ENCODE data around the gene SORCS2.
"Not testable (repeated sequence)": the region's sequence is repeated elsewhere in the genome, so short reads cannot be mapped to it uniquely, and the experiment has no call there.

SORCS2 gene

DNA sequence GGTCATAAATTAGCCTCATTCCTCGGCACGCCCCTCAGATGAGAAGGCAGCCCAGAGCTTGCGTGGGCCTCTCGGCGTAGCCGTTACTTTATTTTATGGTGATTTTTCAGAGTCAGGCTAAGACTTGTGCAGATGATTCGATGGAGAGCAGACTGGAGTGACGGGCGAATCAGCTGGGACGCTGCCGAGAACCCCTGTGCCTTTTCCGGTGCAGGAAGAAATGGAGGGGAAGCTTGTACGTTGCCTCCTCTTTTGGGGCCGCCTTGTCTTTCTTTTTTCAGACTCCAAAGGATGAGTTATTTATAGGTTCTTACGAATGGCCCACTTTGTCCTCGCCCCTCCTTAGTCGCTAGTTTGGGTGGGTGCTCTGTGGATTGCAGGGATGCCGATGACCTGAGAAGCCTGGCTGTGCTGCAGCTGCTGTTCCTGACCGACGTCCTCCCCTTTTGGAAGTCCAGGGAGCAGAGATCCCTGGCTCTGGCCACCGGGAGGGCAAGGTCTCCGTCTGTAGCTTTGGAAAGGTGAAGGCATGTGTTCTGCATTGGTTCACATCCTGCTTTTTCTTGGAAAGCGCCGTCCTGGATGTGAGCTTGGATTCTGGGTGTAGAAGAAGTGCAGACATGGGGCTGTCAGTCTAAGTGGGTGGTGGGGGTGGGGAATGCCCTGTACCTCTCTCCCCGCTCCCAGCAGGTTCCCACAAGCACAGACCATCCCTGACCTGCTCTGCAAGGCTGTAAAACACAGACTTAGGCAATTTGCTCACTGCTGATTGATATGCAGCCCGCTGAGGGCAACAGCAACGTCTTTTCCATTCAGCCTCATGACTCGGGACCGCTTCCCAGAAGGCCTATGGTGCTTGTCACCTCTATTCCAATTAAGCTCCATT lies 9.3 kb downstream of the SORCS2 start:
- no peak for DNase-seq

DNA sequence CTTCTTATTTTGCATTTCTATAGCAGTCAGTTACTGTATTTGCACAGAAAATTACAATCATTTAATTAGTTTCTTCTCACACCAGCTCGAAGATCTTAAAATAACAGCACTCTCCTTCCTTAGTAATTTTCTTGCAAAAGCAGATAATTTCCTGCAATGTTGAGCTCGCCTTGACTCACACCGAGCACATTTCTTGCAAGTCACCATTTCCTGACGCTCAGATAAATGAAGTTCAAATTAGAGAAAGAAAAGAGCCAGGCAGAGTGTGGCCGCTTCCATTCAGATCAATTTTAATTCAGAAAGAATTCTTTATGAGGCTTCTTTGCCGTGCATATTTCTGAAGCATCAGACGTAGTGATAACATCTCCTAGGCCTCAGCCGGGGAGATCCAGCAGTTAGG lies 10.1 kb downstream of the SORCS2 start:
- DNase-seq, result no peak

DNA sequence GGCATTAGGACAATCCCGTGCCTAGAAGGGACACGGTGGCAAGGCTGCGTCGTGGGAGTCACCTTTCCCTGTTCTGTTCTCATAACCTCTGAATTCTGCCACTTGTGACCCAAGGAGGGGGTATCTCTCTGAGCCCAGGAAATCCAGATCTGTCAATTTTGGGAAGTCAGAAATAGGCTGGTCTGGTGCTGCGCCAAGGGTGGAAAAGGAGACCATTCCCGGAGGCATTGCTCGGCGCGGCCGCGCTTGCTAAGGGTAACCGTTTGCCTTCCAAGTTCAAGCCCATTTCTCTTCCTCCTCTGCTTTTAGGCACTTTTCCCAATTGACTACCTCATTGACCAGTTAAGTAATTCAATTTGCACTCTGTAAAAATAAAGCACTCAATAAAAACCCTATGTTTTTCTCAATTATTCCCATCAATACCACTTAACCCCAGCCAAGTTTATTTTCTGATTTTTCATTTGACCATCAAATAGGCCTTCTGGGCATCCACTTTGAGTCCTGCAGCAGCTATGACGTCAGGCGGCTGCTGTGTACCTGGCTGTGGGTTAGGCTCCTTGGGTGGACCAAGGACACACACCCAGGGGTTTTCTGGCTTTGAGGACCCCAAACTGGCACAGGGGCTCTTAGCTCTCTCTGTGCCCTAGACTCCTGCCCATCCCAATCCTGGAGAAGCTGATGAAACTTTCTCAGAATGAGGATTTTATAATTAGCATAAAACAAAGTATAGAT lies 12.5 kb downstream of the SORCS2 start:
- DNase-seq, result no peak

DNA sequence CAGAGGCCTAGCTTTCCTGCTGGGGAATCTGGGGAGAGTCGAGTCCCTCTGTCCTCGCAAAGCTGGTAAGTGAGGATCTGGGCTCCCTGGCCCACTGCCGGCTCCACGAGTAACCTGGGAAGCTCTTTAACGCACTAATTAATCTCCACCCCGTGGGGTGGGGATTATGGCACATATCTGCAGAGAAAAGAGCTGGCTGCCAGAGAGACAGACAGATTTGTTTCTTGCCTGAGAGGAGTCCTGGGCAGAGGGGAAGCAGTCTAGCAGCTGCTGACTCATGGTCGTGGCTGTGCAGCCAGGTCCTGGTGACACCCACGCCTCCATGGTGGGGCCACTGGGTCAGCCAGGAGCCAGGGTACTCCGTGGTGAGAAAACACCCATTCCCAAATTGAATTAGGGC lies 14.0 kb downstream of the SORCS2 start:
- no peak for DNase-seq

DNA sequence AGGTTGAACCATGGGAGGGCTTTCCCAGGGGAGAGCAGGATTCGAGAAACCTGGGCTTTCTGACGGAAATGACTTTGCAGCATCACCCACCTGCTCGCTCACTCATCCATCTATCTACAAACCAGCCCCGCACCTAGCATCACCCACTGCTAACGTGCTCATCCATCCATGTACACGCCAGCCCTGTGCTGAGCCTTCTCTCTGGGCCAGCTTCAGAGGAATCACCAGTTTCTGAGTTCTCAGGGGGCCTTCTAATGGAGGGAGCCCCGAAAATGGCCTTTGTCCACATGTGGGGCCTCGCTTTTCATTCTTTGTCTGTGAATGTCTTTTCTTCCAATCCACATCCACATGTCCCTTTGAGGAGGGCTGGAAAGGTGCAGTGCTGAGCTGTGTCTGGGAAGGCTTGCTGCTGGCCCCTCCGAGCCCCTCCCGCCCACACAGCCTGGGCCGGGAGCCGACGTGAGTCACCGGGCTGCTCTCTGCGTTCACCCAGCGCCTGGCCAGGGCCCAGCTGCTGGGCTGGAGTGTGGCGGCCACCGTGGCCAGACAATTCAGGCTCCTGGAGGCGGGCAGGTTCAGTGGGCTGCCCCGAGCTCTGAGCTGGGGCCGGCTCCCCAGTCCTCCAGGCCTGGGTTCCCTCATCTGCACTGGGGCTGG lies 14.7 kb downstream of the SORCS2 start:
- DNase-seq, result no peak

DNA sequence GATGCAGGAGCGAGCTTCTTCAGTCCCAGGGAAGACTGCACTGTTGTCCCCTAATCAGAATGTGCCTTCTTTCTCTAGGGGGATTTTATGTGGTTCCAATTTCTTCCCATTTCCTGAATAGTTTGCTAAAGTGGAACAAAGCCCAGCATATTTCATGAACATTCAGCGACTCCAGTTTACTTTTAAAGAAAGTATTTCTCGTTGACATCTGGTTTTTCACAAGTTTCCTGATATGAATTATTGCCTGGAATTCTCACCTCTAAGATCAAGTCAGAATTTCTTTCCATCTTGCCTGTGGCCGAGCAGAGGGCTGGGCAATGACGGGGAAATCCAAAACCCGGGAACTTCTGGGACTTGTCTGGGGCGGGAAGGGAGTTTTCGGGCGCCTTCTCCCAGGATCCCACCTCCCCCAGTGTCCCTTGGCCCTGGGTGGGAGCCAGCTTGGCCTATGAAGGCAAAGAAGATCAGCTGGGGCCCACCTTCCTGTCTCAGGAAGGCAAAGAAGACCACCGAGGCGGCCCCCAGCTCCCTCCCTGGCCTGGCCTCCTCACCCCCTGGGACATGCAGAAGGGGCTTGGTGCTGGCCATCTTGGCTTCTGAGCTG lies 15.4 kb downstream of the SORCS2 start:
- DNase-seq, result no peak

DNA sequence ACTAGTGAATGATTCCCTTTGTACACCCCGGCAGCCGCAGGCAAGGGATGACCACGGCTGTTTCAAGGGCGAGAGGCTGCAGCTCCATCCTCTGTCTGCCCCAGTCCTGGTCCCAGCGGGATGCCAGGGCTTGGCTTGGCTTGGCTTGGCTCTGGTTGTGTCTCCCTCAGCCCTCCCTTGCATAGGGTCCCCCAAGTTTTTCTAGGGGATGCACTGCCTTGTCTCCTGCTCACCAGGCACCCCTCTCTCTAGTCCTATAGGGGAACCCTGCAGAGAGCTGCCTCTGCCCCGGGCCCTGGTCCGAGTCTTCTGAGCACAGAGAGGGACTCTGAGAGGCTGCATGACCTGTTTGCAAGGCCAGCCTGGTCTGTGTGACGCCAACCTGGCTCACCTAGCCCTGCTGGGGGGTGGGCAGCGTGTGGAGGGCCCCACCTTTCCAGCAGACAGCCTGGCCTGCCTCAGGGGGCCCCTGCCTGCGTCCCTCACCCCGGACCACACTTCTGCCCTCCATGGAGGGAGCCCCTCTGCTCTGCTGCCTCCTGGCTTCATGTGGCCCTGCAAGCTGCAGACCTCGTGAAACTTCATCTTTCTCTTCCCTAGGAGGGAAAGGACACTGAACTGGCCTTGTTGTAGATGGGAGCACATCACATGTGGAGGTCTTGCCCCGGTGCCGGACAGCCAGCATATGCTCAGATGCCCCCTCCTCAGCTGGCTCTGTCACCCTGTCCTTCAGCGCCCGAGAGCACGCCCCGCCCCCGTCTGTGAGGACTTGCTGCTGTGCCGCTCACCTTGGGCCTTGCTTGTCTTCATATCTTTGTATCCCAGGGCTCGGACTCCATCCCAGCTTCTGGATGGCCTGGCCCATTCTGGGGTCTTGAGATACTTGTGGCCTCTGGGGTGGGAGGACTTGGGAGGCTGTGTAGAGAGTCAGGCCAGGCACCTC lies 16.4 kb downstream of the SORCS2 start:
- no peak for DNase-seq

DNA sequence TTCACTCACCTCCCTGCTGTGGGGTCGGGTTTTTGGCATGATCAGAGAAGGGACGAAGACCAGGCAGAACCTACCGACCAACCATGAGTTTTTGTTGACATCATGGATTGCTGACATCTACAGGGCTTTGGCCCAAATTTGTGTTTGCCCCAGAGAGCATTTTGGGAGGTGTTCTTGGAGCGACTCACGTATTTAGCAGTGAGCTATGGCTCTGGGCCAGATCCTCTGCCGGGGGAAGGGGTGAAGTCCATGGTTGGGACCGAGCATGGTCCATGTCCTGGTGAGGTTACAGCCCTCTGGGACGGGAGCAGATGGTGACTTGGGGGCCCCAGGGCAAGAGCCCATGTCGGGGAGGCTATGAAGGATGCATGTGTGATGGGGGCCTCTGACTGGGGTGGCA lies 17.4 kb downstream of the SORCS2 start:
- no peak for DNase-seq

DNA sequence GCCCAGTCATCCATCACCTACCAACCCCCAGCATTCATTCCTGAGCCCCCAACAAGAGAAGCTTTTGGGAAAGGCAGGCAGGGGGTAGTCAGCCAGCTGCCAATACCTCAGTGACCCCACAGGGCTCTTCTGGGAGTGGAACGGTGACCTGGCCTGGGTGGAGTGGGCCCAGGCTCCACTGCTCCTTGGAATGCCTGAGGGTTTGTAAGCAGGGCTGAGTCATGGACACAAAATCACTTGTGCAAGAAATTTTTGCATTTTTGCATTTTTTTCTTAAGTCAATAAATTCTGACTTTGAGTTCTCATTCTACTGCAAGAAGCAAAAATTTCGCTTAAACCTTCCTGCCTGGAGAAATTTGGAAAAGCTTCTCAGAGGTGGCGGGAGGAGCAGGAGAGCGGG lies 18.5 kb downstream of the SORCS2 start:
- no peak for DNase-seq

- DNase-seq, result no peak
Observed at GRCh38 chr4:7212101-7212674, 19.9 kb downstream of the SORCS2 start.

DNA sequence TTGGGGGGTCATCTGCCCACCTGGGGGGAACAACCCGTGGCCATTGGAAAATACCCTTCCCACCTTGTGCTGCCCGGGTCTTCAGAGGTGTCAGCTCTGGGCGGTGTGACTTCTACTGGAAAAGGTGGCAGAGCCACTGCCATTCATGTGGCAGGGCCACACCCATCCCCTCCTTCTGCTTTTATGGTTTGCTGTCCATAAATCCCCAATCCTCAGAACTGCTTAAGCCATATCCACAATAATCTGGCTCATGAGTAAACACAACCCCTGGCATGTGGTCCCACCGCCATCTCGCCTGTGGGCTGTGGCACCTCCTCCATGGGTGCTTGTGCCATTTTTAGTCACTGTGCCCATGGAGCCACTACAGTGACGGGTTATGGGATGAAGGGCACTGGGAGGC lies 20.6 kb downstream of the SORCS2 start:
- no peak for DNase-seq

DNA sequence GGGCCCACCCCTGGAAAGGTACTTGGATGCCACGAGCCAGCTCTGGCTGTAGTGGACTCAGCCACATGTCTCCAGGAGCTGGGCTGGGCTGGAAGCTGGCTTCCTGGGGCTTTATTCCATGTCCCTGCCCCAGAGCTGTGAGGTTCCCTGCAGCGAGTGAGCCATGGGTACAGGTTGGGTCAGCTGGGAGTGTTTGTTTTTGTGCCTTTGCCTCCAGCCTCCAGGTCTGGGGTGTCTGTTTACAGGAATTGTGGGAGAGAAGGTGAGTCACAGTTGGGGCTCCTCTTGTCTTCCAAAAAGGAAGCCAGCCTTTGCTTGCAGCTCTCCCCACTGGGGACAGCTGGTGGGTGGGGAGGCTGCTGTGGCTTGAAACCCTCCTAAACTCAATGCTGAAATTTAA lies 21.5 kb downstream of the SORCS2 start:
- DNase-seq, result no peak

DNA sequence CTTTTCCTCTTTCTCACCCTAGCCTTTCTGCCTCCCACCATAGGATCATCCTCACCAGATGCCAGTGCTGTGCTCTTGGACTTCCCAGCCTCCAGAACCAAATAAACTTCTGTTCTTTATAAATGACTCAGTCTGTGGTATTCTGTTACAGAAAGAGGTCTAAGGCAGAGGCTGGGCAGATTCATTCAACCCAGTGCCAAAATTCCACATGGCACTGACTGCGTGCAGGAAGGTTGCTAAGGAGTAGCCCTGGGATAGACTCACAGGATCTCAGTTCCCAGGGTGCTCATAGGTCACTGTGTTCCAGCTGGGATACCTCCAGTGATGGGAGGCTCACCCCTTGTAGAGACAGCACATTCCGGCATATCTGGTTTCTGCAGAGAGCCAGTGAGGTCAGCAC lies 22.0 kb downstream of the SORCS2 start:
- DNase-seq, result no peak

DNA sequence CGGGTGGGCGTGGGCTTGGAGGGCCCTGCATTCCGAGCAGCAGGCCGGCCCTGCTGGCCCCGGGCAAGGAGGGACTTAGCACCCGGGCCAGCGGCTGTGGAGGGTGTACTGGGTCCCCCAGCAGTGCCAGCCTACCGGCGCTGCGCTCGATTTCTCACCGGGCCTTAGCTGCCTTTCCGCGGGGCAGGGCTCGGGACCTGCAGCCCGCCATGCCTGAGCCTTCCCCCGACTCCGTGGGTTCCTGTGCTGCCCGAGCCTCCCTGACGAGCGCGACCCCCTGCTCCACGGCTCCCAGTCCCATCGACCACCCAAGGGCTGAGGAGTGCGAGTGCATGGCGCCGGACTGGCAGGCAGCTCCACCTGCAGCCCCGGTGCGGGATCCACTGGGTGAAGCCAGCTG lies 22.8 kb downstream of the SORCS2 start:
- not testable (repeated sequence) for DNase-seq

DNA sequence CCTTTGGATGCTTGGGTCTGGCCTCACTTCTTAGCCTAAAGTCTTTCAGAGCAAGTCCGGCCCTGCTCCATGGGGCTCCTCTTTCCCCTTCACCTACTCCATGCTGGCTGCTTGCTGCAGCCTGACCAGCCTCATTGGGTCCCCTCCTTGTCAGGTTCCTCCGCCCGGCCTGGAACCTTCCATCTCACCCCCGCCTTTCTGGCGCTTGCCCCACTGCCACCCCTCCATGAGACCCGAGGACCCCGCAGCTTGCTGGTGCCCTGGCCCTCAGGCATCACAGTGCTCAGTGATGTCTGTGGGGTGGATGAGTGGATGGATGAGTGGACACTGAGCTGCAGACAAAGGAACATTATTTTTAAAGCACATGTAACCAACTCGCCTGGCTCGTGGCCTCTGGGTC lies 24.7 kb downstream of the SORCS2 start:
- DNase-seq, result no peak

DNA sequence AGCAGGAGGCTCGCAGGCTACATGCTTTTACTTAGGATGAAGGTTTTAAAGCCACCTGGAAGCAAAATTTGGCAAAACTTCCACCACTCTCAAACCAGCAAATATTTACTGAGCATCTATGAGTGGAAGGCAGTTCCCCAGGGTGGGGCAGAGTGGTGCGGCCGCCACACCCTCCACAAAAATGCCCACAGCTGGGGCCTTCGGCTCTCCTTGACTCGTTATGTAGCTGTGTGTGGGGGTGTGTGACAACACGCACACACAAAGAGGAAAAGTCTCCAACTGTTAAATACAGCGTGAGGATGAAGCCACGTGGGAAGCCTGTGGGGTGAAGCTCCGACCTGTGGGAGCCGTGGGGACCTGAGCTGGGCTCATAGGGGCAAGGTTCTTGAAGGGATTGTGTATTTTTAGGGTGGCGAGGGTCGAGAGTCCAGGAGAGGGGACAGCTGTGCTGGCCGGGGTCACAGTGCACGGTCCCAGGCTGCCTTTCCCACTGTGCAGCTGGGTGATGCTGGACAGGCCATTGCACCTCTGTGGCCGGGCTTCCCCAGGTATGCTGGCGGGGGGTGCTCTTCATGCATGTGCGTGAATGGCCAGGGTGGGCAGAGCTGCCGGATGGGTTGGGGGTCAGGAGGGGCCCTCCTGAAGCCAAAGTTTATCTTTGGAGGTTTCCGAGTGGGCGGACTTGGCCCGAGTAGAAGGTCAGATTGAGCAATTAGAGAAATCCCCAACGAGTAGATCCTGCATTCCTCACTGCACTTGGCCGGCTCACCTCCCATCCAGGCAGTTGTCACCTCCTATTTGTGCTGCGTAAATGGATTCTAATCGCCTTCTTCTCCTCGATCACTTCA lies 25.4 kb downstream of the SORCS2 start:
- no peak for DNase-seq

DNA sequence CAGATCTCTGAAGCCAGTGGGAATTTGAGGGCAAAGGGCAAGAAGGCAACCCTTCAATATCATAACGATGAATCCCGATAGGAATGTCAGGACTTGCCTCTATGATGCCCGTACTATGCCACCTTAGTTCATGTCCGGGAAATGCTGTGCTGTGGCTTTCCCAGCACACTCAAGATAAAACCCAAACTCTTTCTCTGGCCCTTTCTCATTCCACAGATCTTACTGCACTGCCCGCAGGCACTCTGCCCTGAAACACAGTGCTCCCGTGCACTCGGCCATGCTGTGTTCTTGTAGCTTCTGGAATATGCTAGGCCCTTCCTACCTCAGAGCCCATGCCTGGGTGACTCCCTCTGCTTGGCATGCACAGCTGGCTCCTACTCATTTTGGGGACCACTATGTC lies 26.3 kb downstream of the SORCS2 start:
- no peak for DNase-seq

GRCh38 chr4:7222521-7222920 lies 30.2 kb downstream of the SORCS2 start:
- no peak for DNase-seq

- DNase-seq, result no peak
Observed at GRCh38 chr4:7223541-7223940, 31.2 kb downstream of the SORCS2 start.

- DNase-seq, result no peak
Observed at GRCh38 chr4:7224001-7224400, 31.7 kb downstream of the SORCS2 start.

Measured in NCI-H1694 treated with DMSO at 0.1 percent for 48 hours (cell line).